Kidney (tissue), 14 donors: ENCODE data around the gene VWA3A. TPM values are rescaled to one million over a fixed set of nuclear protein-coding genes. Genes with fewer than 3 reads are reported as not detected.

Experiments used
- DNase-seq, 5 donors: peaks; one replicate each; pipeline ENCODE4 v3.0.0-alpha.2; 2013 to 2020
- FAIRE-seq: peaks from 2 replicates; lab custom pipeline; 2012; peaks lifted over from hg19 to GRCh38; lab: Jason Lieb, UNC
- H3K27ac ChIP-seq, 2 donors: one replicate each; pipeline ENCODE4 v1.7.0; 2013; ENCODE audit warnings: low read depth in 2 of 2, low read length in 2 of 2, inconsistent platforms in 1 of 2
- H3K27me3 ChIP-seq: one replicate; pipeline ENCODE4 v1.7.1; 2013; ENCODE audit warnings: low read length, inconsistent platforms; ENCODE audit not compliant: control insufficient read depth, insufficient read depth
- H3K36me3 ChIP-seq, 3 donors: one replicate each; pipeline versions ENCODE4 v1.7.0 to v1.7.1; 2013; ENCODE audit warnings: low read length in 3 of 3, control low read depth in 1 of 3, inconsistent platforms in 1 of 3; ENCODE audit not compliant: insufficient read depth in 3 of 3, control insufficient read depth in 2 of 3
- H3K4me1 ChIP-seq, 3 donors: one replicate each; pipeline versions ENCODE4 v1.7.0 to v1.7.1; 2013; ENCODE audit warnings: low read length in 3 of 3, inconsistent platforms in 1 of 3, low read depth in 1 of 3; ENCODE audit not compliant: control insufficient read depth in 2 of 3, insufficient read depth in 2 of 3
- H3K4me3 ChIP-seq, 3 donors: one replicate each; pipeline versions ENCODE4 v1.7.0 to v1.8.1; 2013; ENCODE audit warnings: low read length in 3 of 3, control low read depth in 1 of 3, inconsistent platforms in 1 of 3
- H3K9ac ChIP-seq, 3 donors: one replicate each; pipeline versions ENCODE4 v1.7.0 to v1.7.1; 2013; ENCODE audit warnings: low read length in 3 of 3, control low read depth in 1 of 3, inconsistent platforms in 1 of 3
- H3K9me3 ChIP-seq, 3 donors: one replicate each; pipeline versions ENCODE4 v1.7.0 to v1.7.1; 2013; ENCODE audit warnings: low read length in 3 of 3, control low read depth in 1 of 3, inconsistent platforms in 1 of 3; ENCODE audit not compliant: control insufficient read depth in 2 of 3, insufficient read depth in 1 of 3
- intact Hi-C: fragments of 100-400 bp; cut with DNase I; formaldehyde crosslinking; loops from one replicate; pipeline ENCODE4 v1.11.1; 2022
- polyA plus RNA-seq: library from polyadenylated mRNA; stranded (reverse); fragments of 350-450 nt; fragmentation: Illumina TruSeq; extraction: RNeasy Lipid Tissue Mini Kit (QIAGEN cat#74804); gene quantifications from one replicate; pipeline ENCODE4 v1.2.3, GENCODE V29; 2014; ENCODE audit warnings: low read depth, low replicate concordance; ENCODE audit not compliant: insufficient read depth
- total RNA-seq: library from RNA; stranded (reverse); fragmentation: NEBNext Ultra II Directional; extraction: Animal tissue kit (Norgen Biotek cat#: 25700); gene quantifications from one replicate; pipeline ENCODE4 v1.2.1, GENCODE V29; 2021
- TF ChIP-seq, protein P1 (sequence below): IDR thresholded peaks from 3 replicates; pipeline ENCODE4 v1.5.1; 2012; ENCODE audit warnings: mild to moderate bottlenecking, moderate library complexity, borderline replicate concordance; ENCODE audit not compliant: insufficient read depth; ENCODE audit errors: extremely low read depth
- donor health status: control.
- donor health status: control.
- donor health status: control.
- donor health status: control.
- donor health status: control.
- donor health status: DM: yes; HTN: yes; CAD: no.
- donor health status: Normal renal cell carcinoma (clear cell type).

VWA3A gene
- total and polyA plus RNA-seq, 2 donors from 2014 or later: 0.13 to 0.76 TPM

DNA sequence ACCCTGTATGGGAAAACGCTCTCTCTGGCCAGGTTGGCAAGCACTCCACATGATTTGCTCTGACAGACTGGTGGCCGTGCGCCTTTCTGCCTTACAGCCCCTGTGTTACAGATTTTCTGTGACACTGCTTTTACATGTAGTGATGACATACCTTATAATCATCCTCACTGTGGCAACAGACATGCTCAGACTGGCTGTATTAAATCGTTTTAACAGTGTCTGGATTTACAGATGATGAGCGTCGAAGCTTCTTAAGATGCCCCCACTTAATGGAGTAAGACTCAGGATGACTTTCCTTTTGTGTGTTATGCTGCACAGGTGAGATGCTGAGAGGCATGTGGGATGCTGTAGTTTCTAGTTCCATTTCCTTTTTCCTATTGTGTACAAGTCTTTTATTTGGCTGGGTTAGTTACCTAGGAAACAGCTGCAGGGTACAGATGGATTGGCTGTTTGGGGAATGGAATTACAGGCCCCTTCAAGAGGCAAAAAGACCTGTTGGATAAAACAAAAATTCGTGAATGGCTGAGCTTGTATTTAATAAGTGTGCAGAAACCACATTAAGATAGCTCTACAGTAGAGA lies 20.9 kb upstream of the VWA3A start:
- Histone ChIP-seq H3K4me3 (peak overlapping the region in 1 of 3 donors; percentile 44), H3K9me3 (no peaks in the 10 kb centered on the region), H3K27me3 (no peaks in the 10 kb centered on the region), H3K4me1 (peaks cover 0 to 22% (median 11%) of the 10 kb centered on the region in 3 donors), H3K27ac (no peak overlapping the region), H3K36me3 (no peaks in the 10 kb centered on the region), H3K9ac (no peak overlapping the region)
- no peak for DNase-seq
- FAIRE-seq: no peak
- TF ChIP-seq, protein P1, sequence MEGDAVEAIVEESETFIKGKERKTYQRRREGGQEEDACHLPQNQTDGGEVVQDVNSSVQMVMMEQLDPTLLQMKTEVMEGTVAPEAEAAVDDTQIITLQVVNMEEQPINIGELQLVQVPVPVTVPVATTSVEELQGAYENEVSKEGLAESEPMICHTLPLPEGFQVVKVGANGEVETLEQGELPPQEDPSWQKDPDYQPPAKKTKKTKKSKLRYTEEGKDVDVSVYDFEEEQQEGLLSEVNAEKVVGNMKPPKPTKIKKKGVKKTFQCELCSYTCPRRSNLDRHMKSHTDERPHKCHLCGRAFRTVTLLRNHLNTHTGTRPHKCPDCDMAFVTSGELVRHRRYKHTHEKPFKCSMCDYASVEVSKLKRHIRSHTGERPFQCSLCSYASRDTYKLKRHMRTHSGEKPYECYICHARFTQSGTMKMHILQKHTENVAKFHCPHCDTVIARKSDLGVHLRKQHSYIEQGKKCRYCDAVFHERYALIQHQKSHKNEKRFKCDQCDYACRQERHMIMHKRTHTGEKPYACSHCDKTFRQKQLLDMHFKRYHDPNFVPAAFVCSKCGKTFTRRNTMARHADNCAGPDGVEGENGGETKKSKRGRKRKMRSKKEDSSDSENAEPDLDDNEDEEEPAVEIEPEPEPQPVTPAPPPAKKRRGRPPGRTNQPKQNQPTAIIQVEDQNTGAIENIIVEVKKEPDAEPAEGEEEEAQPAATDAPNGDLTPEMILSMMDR: no peak
- intact Hi-C loops: no loop called here

DNA sequence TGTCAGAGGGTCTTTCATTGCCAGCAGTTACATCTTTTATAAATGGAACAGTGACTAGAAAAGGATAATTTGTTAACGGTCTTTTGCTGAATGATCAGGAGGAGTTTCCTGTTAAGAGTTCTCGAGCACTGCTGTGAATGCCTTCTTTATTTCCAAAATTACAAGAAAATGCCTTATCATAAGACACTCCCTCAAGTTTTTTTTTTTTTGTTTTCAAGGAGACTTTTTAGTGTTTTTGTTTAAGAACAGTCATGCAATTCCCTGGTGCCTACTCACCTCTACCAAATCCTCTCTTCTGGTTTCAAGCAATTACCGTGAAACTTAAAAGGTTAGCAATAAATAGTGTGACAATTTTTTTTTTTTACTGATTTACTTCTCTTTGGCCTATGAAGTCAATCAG lies 19.0 kb upstream of the VWA3A start:
- H3K27ac ChIP-seq: no peak overlapping the region
- H3K4me1 ChIP-seq: peaks cover 0 to 22% (median 11%) of the 10 kb centered on the region in 3 donors
- no peak overlapping the region for H3K4me3 ChIP-seq
- intact Hi-C loops: no loop called here
- H3K27me3 ChIP-seq: no peaks in the 10 kb centered on the region
- no peaks in the 10 kb centered on the region for H3K36me3 ChIP-seq
- TF ChIP-seq, protein P1: no peak
- H3K9me3 ChIP-seq: no peaks in the 10 kb centered on the region
- H3K9ac ChIP-seq: no peak overlapping the region
- FAIRE-seq (no peak), DNase-seq (no peak)

DNA sequence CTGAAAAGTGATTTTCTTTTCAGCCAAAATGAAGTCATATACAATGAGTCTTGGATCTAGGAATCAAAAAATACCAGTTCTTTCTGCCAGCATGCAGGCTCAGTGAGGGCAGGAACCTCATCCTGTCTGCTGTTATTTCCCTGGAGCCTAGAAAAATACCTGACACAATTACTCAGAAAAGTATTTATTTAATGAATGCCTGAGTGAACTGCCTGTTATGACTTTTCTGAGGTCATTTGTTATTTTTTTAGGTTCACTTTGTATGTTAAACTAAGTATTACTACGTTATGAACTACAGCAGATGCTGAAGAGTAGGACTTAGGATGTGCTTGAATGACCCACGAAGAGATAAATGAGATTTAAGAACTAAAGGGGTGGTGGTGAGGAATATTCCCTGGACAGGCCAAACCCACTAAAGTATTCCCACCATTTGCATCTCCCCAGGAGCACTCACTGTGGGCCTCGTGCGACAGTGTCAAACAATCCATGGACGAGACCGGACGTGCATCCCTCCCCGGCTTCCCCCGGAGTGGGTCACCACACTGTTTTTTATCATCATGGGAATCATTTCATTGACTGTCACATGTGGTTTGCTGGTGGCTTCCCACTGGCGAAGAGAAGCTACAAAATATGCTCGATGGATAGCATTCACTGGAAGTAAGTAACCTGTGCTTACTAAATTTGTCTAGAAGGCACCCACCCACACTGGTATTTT lies 17.1 kb upstream of the VWA3A start:
- Histone ChIP-seq H3K4me3 (no peak overlapping the region), H3K27ac (no peak overlapping the region), H3K4me1 (peaks cover 0 to 13% (median 6%) of the 10 kb centered on the region in 3 donors), H3K36me3 (no peaks in the 10 kb centered on the region), H3K9ac (no peak overlapping the region), H3K27me3 (no peaks in the 10 kb centered on the region), H3K9me3 (no peaks in the 10 kb centered on the region)
- DNase-seq (no peak), FAIRE-seq (no peak)
- intact Hi-C loops: loop anchor here (5.0 kb wide), 1 partner anchor 68 kb away; the partner anchor contains the start of gene MOSMO
- TF ChIP-seq, protein P1: no peak
